Tibial artery (tissue), 4 donors: ENCODE measurements around the gene TLE1.
"Not testable (repeated sequence)": the region's sequence is repeated elsewhere in the genome, so short reads cannot be mapped to it uniquely, and the experiment has no call there.

ENCODE experiments used
- DNase-seq, 2 donors: peaks; one replicate each; pipeline ENCODE4 v3.0.0-alpha.2; 2019
- H3K27ac ChIP-seq, 2 donors: fragments of 200-600 bp; sonication (generic) in 1 of 2; 1 replicate in 1 of 2; 2 replicates in 1 of 2; pipeline ENCODE4 v1.5.1; 2018 to 2019; ENCODE audit warnings: mild to moderate bottlenecking in 1 of 2
- H3K27me3 ChIP-seq, 2 donors: fragments of 200-600 bp; sonication (generic) in 1 of 2; one replicate each; pipeline versions ENCODE4 v1.5.1 to v1.6.0; 2016 to 2019
- H3K36me3 ChIP-seq, 3 donors: fragments of 200-600 bp; sonication (generic) in 2 of 3; one replicate each; pipeline ENCODE4 v1.5.1; 2016 to 2019; ENCODE audit warnings: mild to moderate bottlenecking in 2 of 3
- H3K4me1 ChIP-seq, 4 donors: fragments of 200-600 bp; sonication (generic) in 2 of 4; 1 replicate in 3 of 4; 2 replicates in 1 of 4; pipeline ENCODE4 v1.5.1; 2016 to 2019
- H3K4me3 ChIP-seq, 2 donors: fragments of 200-600 bp; sonication (generic) in 1 of 2; 1 replicate in 1 of 2; 2 replicates in 1 of 2; pipeline ENCODE4 v1.5.1; 2018 to 2019; ENCODE audit warnings: mild to moderate bottlenecking in 2 of 2
- H3K9me3 ChIP-seq, 3 donors: fragments of 200-600 bp; sonication (generic) in 1 of 3; one replicate each; pipeline ENCODE4 v1.5.1; 2016 to 2019
- CTCF ChIP-seq, 2 experiments: fragments of 200-600 bp in 1 of 2; fragments of 450-650 bp in 1 of 2; IDR thresholded peaks; one replicate each; pipeline ENCODE4 v1.5.1; 2017 to 2019; ENCODE audit warnings: antibody characterized with exemption in 2 of 2, mild to moderate bottlenecking in 1 of 2, moderate library complexity in 1 of 2
- intact Hi-C: fragments of 100-400 bp; cut with DNase I; formaldehyde crosslinking; loops from one replicate; pipeline ENCODE4 v1.15.0; 2023; ENCODE audit warnings: low total_unique reads

The TLE1 gene

DNA sequence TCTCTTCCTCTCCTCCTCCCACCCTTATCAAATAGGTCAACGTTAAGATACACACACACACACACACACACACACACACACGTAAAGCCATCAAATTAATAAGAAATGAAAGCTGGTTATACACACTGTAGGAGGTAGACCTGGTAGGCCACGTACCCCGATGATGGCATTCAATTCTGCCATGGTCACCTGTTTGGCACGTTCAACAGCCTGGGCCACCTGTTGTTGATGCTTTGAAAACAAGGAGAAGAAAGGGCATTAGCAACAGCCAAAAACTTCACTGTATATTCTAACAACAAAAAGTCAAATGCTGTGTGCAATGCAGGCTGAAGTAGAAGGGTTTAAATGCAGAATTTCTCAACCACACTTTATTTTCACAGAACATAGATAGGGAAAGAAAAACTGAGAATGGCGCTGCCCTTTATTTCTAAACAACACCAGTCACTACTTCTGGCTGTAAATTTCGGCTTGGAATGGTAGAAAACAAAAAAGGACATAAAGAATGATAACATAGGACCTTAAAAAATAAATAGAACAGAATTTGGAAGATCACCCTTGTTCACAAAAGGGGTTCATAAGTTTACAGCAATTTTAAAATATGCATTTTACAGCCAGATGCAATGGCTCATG is 37.2 kb downstream of the TLE1 start:
- Histone ChIP-seq H3K9me3 (no peaks in the 10 kb centered on the region), H3K27me3 (no peaks in the 10 kb centered on the region), H3K4me1 (peaks cover 0 to 12% (median 2%) of the 10 kb centered on the region in 4 donors), H3K27ac (no peak overlapping the region), H3K4me3 (no peak overlapping the region), H3K36me3 (peaks cover 0 to 22% (median 13%) of the 10 kb centered on the region in 3 donors)
- no peak for TF ChIP-seq CTCF (IDR thresholded peaks at IDR 0.05)
- no peak for DNase-seq
- intact Hi-C loops: no loop called here

GRCh38 chr9:81650586-81651515 is 38.5 kb downstream of the TLE1 start:
- Histone ChIP-seq H3K27me3 (no peaks in the 10 kb centered on the region), H3K4me3 (no peak overlapping the region), H3K36me3 (peaks cover 0 to 22% (median 13%) of the 10 kb centered on the region in 3 donors), H3K4me1 (peaks cover 0 to under 1% (median under 1%) of the 10 kb centered on the region in 4 donors), H3K9me3 (no peaks in the 10 kb centered on the region), H3K27ac (no peak overlapping the region)
- intact Hi-C loops: no loop called here
- DNase-seq: no peak
- no peak for TF ChIP-seq CTCF (IDR thresholded peaks at IDR 0.05)

DNA sequence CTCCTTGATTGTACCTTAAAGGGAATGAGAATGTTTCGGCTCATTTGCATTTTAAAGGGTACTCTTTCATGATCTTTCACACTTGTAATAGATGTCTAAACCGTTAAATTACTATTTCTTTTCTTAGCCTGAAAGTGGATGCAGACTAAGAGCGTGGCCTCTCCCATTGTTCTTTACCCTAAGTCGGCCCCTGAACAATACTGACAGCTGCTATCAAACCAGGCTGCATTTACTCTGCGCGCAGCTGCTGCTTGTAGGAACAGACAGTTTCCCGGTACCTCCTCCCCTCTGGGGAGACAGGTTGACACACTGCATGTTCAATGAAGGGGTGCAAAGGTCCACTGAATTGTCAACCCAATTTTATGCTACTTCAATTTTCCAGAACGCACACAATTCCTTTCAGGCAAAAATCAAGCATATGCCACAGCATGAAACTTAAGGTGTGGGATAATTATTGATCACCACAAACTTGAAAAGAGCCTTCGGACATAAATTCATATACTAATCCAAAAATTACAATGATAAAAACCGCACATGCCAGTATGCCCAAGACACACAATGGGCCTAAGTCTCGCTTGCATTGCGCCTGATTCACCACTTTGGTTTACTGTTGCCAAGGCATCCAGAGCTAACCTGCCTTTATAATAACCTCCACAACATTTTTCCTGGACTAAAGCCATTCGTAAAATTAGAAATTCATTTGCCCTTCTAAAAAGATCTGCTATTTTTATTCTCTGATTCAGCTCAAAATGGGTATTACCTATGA is 39.7 kb downstream of the TLE1 start:
- Histone ChIP-seq H3K4me1 (no peaks in the 10 kb centered on the region), H3K27ac (no peak overlapping the region), H3K4me3 (no peak overlapping the region), H3K27me3 (no peaks in the 10 kb centered on the region), H3K36me3 (peaks cover 0 to 22% (median 13%) of the 10 kb centered on the region in 3 donors), H3K9me3 (no peaks in the 10 kb centered on the region)
- no peak for TF ChIP-seq CTCF (IDR thresholded peaks at IDR 0.05)
- intact Hi-C loops: no loop called here
- no peak for DNase-seq

- H3K4me1 ChIP-seq: no peaks in the 10 kb centered on the region
- no peaks in the 10 kb centered on the region for H3K9me3 ChIP-seq
- TF ChIP-seq CTCF (IDR thresholded peaks at IDR 0.05): no peak
- intact Hi-C loops: no loop called here
- H3K27ac ChIP-seq: no peak overlapping the region
- peaks cover 0 to 22% (median 13%) of the 10 kb centered on the region in 3 donors for H3K36me3 ChIP-seq
- DNase-seq: no peak
- H3K27me3 ChIP-seq: no peaks in the 10 kb centered on the region
- H3K4me3 ChIP-seq: no peak overlapping the region
These were observed 40.5 kb downstream of the TLE1 start for GRCh38 chr9:81648891-81649290.

- TF ChIP-seq CTCF (IDR thresholded peaks at IDR 0.05): no peak
- H3K36me3 ChIP-seq: peaks cover 0 to 21% (median 18%) of the 10 kb centered on the region in 3 donors
- H3K27me3 ChIP-seq: no peaks in the 10 kb centered on the region
These were observed 43.0 kb downstream of the TLE1 start for GRCh38 chr9:81646337-81646736.

GRCh38 chr9:81644513-81644912 is 44.8 kb downstream of the TLE1 start:
- intact Hi-C loops, H3K27ac ChIP-seq, H3K4me3 ChIP-seq, H3K27me3 ChIP-seq, H3K36me3 ChIP-seq, H3K9me3 ChIP-seq, DNase-seq, H3K4me1 ChIP-seq: not testable (repeated sequence)

More at GRCh38 chr9:81646337-81646736, 43.0 kb downstream of the TLE1 start:
- no peaks in the 10 kb centered on the region for H3K9me3 ChIP-seq
- no peak overlapping the region for H3K27ac ChIP-seq
- intact Hi-C loops: no loop called here
- H3K4me1 ChIP-seq: no peaks in the 10 kb centered on the region
- no peak overlapping the region for H3K4me3 ChIP-seq
- no peak for DNase-seq
